SK-N-SH (cell line): Measurements from ENCODE around the gene ACOT7. TPM values are rescaled to one million over a fixed set of nuclear protein-coding genes. Genes with fewer than 3 reads are reported as not detected.

ENCODE experiments used
- CTCF ChIA-PET: fragments of 300-600, 350-600 bp; formaldehyde crosslinking; extraction: SDS; loops from one replicate; lab custom pipeline; 2021; lab: Yijun Ruan, JAX
- POLR2A ChIA-PET: fragments of 350-600 bp; sonication (Branson Sonifier 250); formaldehyde crosslinking; extraction: SDS; loops from one replicate; lab custom pipeline; 2020; ENCODE audit warnings: antibody characterized with exemption, inconsistent platforms; lab: Yijun Ruan, JAX
- DNase-seq: peaks from one replicate; pipeline ENCODE4 v3.0.0; 2012
- H2AFZ ChIP-seq: fragments of 200-600 bp; sonication (generic); 2 replicates; pipeline ENCODE4 v1.8.1; 2016; ENCODE audit warnings: antibody characterized with exemption, mild to moderate bottlenecking, low read depth
- H3F3A ChIP-seq: fragments of 200-600 bp; sonication (generic); replicated peaks from 2 replicates; pipeline ENCODE3; 2016; ENCODE audit warnings: antibody characterized with exemption, mild to moderate bottlenecking; ENCODE audit not compliant: insufficient read depth
- H3K27ac ChIP-seq, 2 experiments: fragments of 200-500 bp in 1 of 2; fragments of 200-600 bp in 1 of 2; sonication (Bioruptor generic) in 1 of 2; sonication (generic), shearing (Covaris generic) in 1 of 2; 2 replicates each; pipeline versions ENCODE4 v1.5.1 to v1.6.1; 2014 to 2016; ENCODE audit warnings: low read depth in 2 of 2, inconsistent platforms in 1 of 2, low read length in 1 of 2, mild to moderate bottlenecking in 1 of 2, mixed read lengths in 1 of 2
- H3K27me3 ChIP-seq: fragments of 200-600 bp; sonication (generic), shearing (Covaris generic); 2 replicates; pipeline ENCODE4 v1.6.1; 2016; ENCODE audit warnings: mixed run types; ENCODE audit not compliant: insufficient read depth
- H3K36me3 ChIP-seq, 2 experiments: fragments of 200-500 bp in 1 of 2; fragments of 200-600 bp in 1 of 2; sonication (Bioruptor generic) in 1 of 2; sonication (generic) in 1 of 2; replicated peaks in 1 of 2; 2 replicates each; pipeline versions ENCODE3 to v1.5.1; 2014 to 2016; ENCODE audit warnings: low read length in 1 of 2, mild to moderate bottlenecking in 1 of 2; ENCODE audit not compliant: insufficient read depth in 2 of 2, control insufficient read depth in 1 of 2
- H3K4me1 ChIP-seq, 2 experiments: fragments of 200-500 bp in 1 of 2; fragments of 200-600 bp in 1 of 2; sonication (Bioruptor generic) in 1 of 2; sonication (generic), shearing (Covaris generic) in 1 of 2; 2 replicates each; pipeline versions ENCODE4 v1.5.1 to v1.6.1; 2014 to 2016; ENCODE audit warnings: low read depth in 1 of 2, low read length in 1 of 2, mixed run types in 1 of 2; ENCODE audit not compliant: insufficient read depth in 2 of 2, control insufficient read depth in 1 of 2
- H3K4me2 ChIP-seq: fragments of 200-600 bp; sonication (generic), shearing (Covaris generic); 2 replicates; pipeline ENCODE4 v1.6.1; 2017; ENCODE audit warnings: mixed run types
- H3K4me3 ChIP-seq, 2 experiments: fragments of 200-500 bp in 1 of 2; fragments of 200-600 bp in 1 of 2; sonication (Bioruptor generic) in 1 of 2; sonication (generic), shearing (Covaris generic) in 1 of 2; 2 replicates each; pipeline versions ENCODE4 v1.5.1 to v1.8.1; 2014 to 2016; ENCODE audit warnings: low read depth in 2 of 2, inconsistent platforms in 1 of 2, low read length in 1 of 2, mild to moderate bottlenecking in 1 of 2, mixed read lengths in 1 of 2, moderate library complexity in 1 of 2
- H3K79me2 ChIP-seq: fragments of 200-600 bp; sonication (generic); 2 replicates; pipeline ENCODE4 v1.8.1; 2017; ENCODE audit warnings: mild to moderate bottlenecking; ENCODE audit not compliant: insufficient read depth
- H3K9ac ChIP-seq: fragments of 200-600 bp; sonication (generic); 2 replicates; pipeline ENCODE4 v1.6.1; 2017; ENCODE audit warnings: mixed run types
- H3K9me2 ChIP-seq: fragments of 200-600 bp; sonication (generic); 2 replicates; pipeline ENCODE4 v1.6.1; 2017; ENCODE audit warnings: mixed run types
- H3K9me3 ChIP-seq: fragments of 200-600 bp; sonication (generic); 2 replicates; pipeline ENCODE4 v1.6.1; 2017; ENCODE audit warnings: mixed run types, mild to moderate bottlenecking, moderate library complexity
- H4K20me1 ChIP-seq: fragments of 200-600 bp; sonication (generic); 2 replicates; pipeline ENCODE4 v1.6.1; 2017; ENCODE audit warnings: mild to moderate bottlenecking, mixed run types; ENCODE audit not compliant: insufficient read depth
- CHD2 ChIP-seq: fragments of 150-350 bp; IDR thresholded peaks from 2 replicates; pipeline ENCODE4 v1.6.1; 2018; ENCODE audit warnings: low read length; ENCODE audit not compliant: partially characterized antibody
- ELF1 ChIP-seq: IDR thresholded peaks from 2 replicates; pipeline ENCODE4 v1.4.0; 2012
- EZH2phosphoT487 ChIP-seq: fragments of 200-600 bp; sonication (generic); IDR thresholded peaks from 2 replicates; pipeline ENCODE4 v1.6.1; 2017; ENCODE audit warnings: low read depth, mixed run types, mild to moderate bottlenecking, antibody characterized with exemption, moderate library complexity, borderline replicate concordance
- FOSL2 ChIP-seq: IDR thresholded peaks from 2 replicates; pipeline ENCODE4 v1.4.0; 2012; ENCODE audit warnings: low read depth, mild to moderate bottlenecking, moderate library complexity, borderline replicate concordance
- FOXJ3 ChIP-seq: sonication (generic); formaldehyde crosslinking; IDR thresholded peaks from 2 replicates; pipeline ENCODE4 v1.5.1; 2020; ENCODE audit warnings: mild to moderate bottlenecking, missing genetic modification reagents
- GATA2 ChIP-seq: sonication (generic); formaldehyde crosslinking; IDR thresholded peaks from 2 replicates; pipeline ENCODE4 v1.5.0; 2020; ENCODE audit warnings: mild to moderate bottlenecking, missing genetic modification reagents
- JUND ChIP-seq: IDR thresholded peaks from 2 replicates; pipeline ENCODE4 v1.4.0; 2012
- MEF2A ChIP-seq: IDR thresholded peaks from 2 replicates; pipeline ENCODE4 v1.4.0; 2012; ENCODE audit warnings: low read depth, borderline replicate concordance
- RCOR1 ChIP-seq: fragments of 150-350 bp; IDR thresholded peaks from 2 replicates; pipeline ENCODE4 v1.6.1; 2017; ENCODE audit warnings: antibody characterized with exemption, low read length
- RFX5 ChIP-seq: IDR thresholded peaks from 2 replicates; pipeline ENCODE4 v1.6.1; 2012; ENCODE audit warnings: mild to moderate bottlenecking, improper control_type of control experiment, low read length
- RXRA ChIP-seq: IDR thresholded peaks from 2 replicates; pipeline ENCODE4 v1.4.0; 2012; ENCODE audit warnings: low read depth, mild to moderate bottlenecking, borderline replicate concordance
- SIN3A ChIP-seq: IDR thresholded peaks from 2 replicates; pipeline ENCODE4 v1.6.1; 2012; ENCODE audit warnings: low read depth, mild to moderate bottlenecking, low read length, moderate library complexity, borderline replicate concordance
- TAF1 ChIP-seq: IDR thresholded peaks from 2 replicates; pipeline ENCODE4 v1.6.1; 2012; ENCODE audit warnings: low read depth, mild to moderate bottlenecking, low read length, moderate library complexity, borderline replicate concordance
- TEAD4 ChIP-seq: IDR thresholded peaks from 2 replicates; pipeline ENCODE4 v1.4.0; 2012; ENCODE audit warnings: mild to moderate bottlenecking, borderline replicate concordance; ENCODE audit not compliant: insufficient read depth
- YY1 ChIP-seq: IDR thresholded peaks from 2 replicates; pipeline ENCODE4 v1.4.0; 2012; ENCODE audit warnings: low read depth, mild to moderate bottlenecking
- WGBS: methylation state at CpG from one replicate; pipeline ENCODE4 v1.1.6; 2017; ENCODE audit warnings: low lambda C conversion rate; 5-methylcytosine and 5-hydroxymethylcytosine counted together
- polyA plus RNA-seq, 3 experiments: library from polyadenylated mRNA; depleted of rRNA; stranded (reverse); fragments of >200 nt; gene quantifications; 2 replicates each; pipeline ENCODE4 v1.2.3, GENCODE V29; 2012
- TF ChIP-seq, protein P1 (sequence below): fragments of 150-350 bp; IDR thresholded peaks from 2 replicates; pipeline ENCODE4 v1.6.1; 2016; ENCODE audit warnings: mild to moderate bottlenecking, low read depth, low read length
- TF ChIP-seq, protein P2 (sequence below): IDR thresholded peaks from 2 replicates; pipeline ENCODE4 v1.4.0; 2012; ENCODE audit warnings: low read depth, borderline replicate concordance
- TF ChIP-seq, protein P3 (sequence below): IDR thresholded peaks from 2 replicates; pipeline ENCODE4 v1.6.1; 2012; ENCODE audit warnings: mild to moderate bottlenecking, low read depth, low read length, moderate library complexity
- TF ChIP-seq, protein P4 (sequence below): fragments of 200-600 bp; sonication (generic); IDR thresholded peaks from 2 replicates; pipeline ENCODE4 v1.6.1; 2017; ENCODE audit warnings: antibody characterized with exemption, mild to moderate bottlenecking, moderate library complexity
- TF ChIP-seq, protein P5 (sequence below): IDR thresholded peaks from 2 replicates; pipeline ENCODE4 v1.4.0; 2012; ENCODE audit warnings: low read depth
- TF ChIP-seq, protein P6 (sequence below): IDR thresholded peaks from 2 replicates; pipeline ENCODE4; 2012

ACOT7 gene
- polyA plus RNA-seq, 1 of the 3 experiments (the other 2 are of a cell fraction), result 289 TPM

DNA sequence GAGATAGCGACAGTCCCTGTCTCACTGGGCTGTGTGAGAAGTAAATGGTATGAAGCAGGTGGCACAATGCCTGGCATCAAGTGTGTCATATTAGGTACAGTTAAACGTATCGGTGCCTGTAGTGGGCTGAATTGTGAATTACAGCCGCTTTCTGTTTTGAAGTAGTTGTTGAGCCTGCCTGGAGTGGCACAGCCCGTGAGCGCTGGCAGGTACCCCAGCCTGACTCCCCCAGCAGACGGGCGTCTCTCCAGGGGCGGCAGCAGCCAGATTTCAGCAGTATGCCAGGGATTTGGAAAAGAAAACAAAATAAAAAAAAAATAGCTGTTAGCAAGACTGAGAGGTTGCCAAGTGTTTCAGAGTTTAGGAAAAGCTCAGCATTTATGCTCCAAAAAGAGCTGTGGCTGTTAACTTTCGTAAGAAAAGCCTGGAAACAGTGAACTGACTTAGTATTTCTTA, 106.1 kb downstream of the ACOT7 start (continued):
- TF ChIP-seq, protein P1, sequence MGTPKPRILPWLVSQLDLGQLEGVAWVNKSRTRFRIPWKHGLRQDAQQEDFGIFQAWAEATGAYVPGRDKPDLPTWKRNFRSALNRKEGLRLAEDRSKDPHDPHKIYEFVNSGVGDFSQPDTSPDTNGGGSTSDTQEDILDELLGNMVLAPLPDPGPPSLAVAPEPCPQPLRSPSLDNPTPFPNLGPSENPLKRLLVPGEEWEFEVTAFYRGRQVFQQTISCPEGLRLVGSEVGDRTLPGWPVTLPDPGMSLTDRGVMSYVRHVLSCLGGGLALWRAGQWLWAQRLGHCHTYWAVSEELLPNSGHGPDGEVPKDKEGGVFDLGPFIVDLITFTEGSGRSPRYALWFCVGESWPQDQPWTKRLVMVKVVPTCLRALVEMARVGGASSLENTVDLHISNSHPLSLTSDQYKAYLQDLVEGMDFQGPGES, result no peak
- TF ChIP-seq CHD2 (no peak), JUND (no peak), YY1 (no peak)
- TF ChIP-seq, all 33 proteins: peak for 0

DNA sequence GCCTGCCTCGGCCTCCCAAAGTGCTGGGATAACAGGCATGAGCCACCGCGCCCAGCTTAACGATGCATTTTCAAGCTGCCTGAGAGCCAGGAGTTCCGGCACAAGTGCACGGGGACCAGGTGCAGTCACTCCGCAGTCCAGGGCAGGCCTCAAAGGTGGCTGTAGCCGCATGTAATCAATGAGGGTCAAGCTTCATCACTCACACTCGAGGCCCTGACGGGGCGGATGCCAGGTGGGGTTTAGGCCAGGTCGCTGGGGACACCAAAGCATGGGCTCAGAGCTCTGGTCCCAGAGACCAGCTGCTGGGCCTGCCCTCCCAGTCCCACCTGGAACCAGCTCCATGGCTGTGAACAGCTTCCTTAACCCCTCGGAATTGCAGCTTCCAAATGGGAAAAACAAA, 106.5 kb downstream of the ACOT7 start:
- Histone ChIP-seq H3K36me3 (peaks cover 0 to 14% of the 10 kb centered on the region in 2 experiments), H3K9me3 (no peaks in the 10 kb centered on the region), H4K20me1 (no peaks in the 10 kb centered on the region), H2AFZ (no peak overlapping the region), H3K79me2 (no peaks in the 10 kb centered on the region), H3K4me1 (no peaks in the 10 kb centered on the region), H3K27me3 (no peaks in the 10 kb centered on the region), H3F3A (no peaks in the 10 kb centered on the region), H3K9me2 (no peaks in the 10 kb centered on the region), H3K4me2 (no peak overlapping the region), H3K4me3 (no peak overlapping the region), H3K27ac (no peak overlapping the region), H3K9ac (no peak overlapping the region)
- CTCF ChIA-PET, result interaction anchor here (0.6 to 1.3 kb wide), 5 partner anchors 12 to 1449 kb away, joined by 3 read pairs; no protein-coding TSS in a partner anchor
- no peak for TF ChIP-seq RFX5
- no peak for TF ChIP-seq RXRA
- TF ChIP-seq, protein P2, sequence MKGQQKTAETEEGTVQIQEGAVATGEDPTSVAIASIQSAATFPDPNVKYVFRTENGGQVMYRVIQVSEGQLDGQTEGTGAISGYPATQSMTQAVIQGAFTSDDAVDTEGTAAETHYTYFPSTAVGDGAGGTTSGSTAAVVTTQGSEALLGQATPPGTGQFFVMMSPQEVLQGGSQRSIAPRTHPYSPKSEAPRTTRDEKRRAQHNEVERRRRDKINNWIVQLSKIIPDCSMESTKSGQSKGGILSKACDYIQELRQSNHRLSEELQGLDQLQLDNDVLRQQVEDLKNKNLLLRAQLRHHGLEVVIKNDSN, result no peak
- TF ChIP-seq JUND, result no peak
- no peak for TF ChIP-seq MEF2A
- TF ChIP-seq TEAD4, result no peak
- no peak for TF ChIP-seq TAF1
- TF ChIP-seq YY1, result no peak
- no peak for TF ChIP-seq GATA2 (CRISPR knock-in tag)
- TF ChIP-seq, protein P3, sequence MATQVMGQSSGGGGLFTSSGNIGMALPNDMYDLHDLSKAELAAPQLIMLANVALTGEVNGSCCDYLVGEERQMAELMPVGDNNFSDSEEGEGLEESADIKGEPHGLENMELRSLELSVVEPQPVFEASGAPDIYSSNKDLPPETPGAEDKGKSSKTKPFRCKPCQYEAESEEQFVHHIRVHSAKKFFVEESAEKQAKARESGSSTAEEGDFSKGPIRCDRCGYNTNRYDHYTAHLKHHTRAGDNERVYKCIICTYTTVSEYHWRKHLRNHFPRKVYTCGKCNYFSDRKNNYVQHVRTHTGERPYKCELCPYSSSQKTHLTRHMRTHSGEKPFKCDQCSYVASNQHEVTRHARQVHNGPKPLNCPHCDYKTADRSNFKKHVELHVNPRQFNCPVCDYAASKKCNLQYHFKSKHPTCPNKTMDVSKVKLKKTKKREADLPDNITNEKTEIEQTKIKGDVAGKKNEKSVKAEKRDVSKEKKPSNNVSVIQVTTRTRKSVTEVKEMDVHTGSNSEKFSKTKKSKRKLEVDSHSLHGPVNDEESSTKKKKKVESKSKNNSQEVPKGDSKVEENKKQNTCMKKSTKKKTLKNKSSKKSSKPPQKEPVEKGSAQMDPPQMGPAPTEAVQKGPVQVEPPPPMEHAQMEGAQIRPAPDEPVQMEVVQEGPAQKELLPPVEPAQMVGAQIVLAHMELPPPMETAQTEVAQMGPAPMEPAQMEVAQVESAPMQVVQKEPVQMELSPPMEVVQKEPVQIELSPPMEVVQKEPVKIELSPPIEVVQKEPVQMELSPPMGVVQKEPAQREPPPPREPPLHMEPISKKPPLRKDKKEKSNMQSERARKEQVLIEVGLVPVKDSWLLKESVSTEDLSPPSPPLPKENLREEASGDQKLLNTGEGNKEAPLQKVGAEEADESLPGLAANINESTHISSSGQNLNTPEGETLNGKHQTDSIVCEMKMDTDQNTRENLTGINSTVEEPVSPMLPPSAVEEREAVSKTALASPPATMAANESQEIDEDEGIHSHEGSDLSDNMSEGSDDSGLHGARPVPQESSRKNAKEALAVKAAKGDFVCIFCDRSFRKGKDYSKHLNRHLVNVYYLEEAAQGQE, result no peak
- no peak for TF ChIP-seq FOSL2
- TF ChIP-seq SIN3A, result no peak
- TF ChIP-seq, protein P4, sequence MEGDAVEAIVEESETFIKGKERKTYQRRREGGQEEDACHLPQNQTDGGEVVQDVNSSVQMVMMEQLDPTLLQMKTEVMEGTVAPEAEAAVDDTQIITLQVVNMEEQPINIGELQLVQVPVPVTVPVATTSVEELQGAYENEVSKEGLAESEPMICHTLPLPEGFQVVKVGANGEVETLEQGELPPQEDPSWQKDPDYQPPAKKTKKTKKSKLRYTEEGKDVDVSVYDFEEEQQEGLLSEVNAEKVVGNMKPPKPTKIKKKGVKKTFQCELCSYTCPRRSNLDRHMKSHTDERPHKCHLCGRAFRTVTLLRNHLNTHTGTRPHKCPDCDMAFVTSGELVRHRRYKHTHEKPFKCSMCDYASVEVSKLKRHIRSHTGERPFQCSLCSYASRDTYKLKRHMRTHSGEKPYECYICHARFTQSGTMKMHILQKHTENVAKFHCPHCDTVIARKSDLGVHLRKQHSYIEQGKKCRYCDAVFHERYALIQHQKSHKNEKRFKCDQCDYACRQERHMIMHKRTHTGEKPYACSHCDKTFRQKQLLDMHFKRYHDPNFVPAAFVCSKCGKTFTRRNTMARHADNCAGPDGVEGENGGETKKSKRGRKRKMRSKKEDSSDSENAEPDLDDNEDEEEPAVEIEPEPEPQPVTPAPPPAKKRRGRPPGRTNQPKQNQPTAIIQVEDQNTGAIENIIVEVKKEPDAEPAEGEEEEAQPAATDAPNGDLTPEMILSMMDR, result no peak
- no peak for TF ChIP-seq EZH2phosphoT487
- no peak for TF ChIP-seq FOXJ3 (CRISPR knock-in tag)
- TF ChIP-seq, protein P5, sequence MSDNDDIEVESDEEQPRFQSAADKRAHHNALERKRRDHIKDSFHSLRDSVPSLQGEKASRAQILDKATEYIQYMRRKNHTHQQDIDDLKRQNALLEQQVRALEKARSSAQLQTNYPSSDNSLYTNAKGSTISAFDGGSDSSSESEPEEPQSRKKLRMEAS, result no peak
- TF ChIP-seq, protein P6, sequence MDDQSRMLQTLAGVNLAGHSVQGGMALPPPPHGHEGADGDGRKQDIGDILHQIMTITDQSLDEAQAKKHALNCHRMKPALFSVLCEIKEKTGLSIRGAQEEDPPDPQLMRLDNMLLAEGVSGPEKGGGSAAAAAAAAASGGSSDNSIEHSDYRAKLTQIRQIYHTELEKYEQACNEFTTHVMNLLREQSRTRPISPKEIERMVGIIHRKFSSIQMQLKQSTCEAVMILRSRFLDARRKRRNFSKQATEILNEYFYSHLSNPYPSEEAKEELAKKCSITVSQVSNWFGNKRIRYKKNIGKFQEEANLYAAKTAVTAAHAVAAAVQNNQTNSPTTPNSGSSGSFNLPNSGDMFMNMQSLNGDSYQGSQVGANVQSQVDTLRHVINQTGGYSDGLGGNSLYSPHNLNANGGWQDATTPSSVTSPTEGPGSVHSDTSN, result no peak
- no peak for TF ChIP-seq ELF1
- no peak for TF ChIP-seq RCOR1
- no peak for TF ChIP-seq CHD2
- no peak for DNase-seq
- POLR2A ChIA-PET, result no interaction called here
- WGBS, result 100% methylated on average over 4 of the region's 13 CpGs
